HFF-Myc (cell line): ENCODE data around the gene PGA4.

ENCODE experiments used
- DNase-seq: peaks from one replicate; pipeline ENCODE4 v3.0.0-alpha.2; 2011; ENCODE audit warnings: low read depth; ENCODE audit errors: extremely low read depth
- H3K4me3 ChIP-seq: replicated peaks from 2 replicates; pipeline ENCODE4 v1.5.1; 2011; ENCODE audit warnings: low read depth, mild to moderate bottlenecking, control low read depth, low read length
- CTCF ChIP-seq: IDR thresholded peaks from 2 replicates; pipeline ENCODE4 v1.5.1; 2012; ENCODE audit warnings: mild to moderate bottlenecking, low read depth, low read length, control low read depth; ENCODE audit errors: missing control alignments

PGA4 gene

GRCh38 chr11:61181489-61181888, 40.7 kb upstream of the PGA4 start:
- DNase-seq, result no peak
- no peak for TF ChIP-seq CTCF

GRCh38 chr11:61183645-61184044, 38.5 kb upstream of the PGA4 start:
- H3K4me3 ChIP-seq, result no peak overlapping the region
- DNase-seq, result no peak
- TF ChIP-seq CTCF, result no peak

More at GRCh38 chr11:61181489-61181888, 40.7 kb upstream of the PGA4 start:
- no peak overlapping the region for H3K4me3 ChIP-seq

GRCh38 chr11:61186504-61186903, 35.6 kb upstream of the PGA4 start:
- no peak overlapping the region for H3K4me3 ChIP-seq
- no peak for DNase-seq
- TF ChIP-seq CTCF, result no peak

- peak; percentile 69 for DNase-seq
- H3K4me3 ChIP-seq, result no peak overlapping the region
- TF ChIP-seq CTCF, result peak; percentile 94
Measured at GRCh38 chr11:61187505-61188130, 34.5 kb upstream of the PGA4 start.

GRCh38 chr11:61189933-61190332, 32.2 kb upstream of the PGA4 start:
- no peak for DNase-seq
- no peak overlapping the region for H3K4me3 ChIP-seq
- TF ChIP-seq CTCF, result no peak

- no peak for TF ChIP-seq CTCF
- H3K4me3 ChIP-seq, result no peak overlapping the region
- DNase-seq, result no peak
Measured at GRCh38 chr11:61193596-61193995, 28.6 kb upstream of the PGA4 start.

- no peak for DNase-seq
- no peak overlapping the region for H3K4me3 ChIP-seq
- TF ChIP-seq CTCF, result no peak
Measured at GRCh38 chr11:61194169-61194671, 27.9 kb upstream of the PGA4 start.
